H1 (cell line): ENCODE measurements around the gene ZBTB47. TPM values are rescaled to one million over a fixed set of nuclear protein-coding genes. Genes with fewer than 3 reads are reported as not detected.

Source experiments
- CTCF ChIA-PET: fragments of 300-600 bp; sonication (Branson Sonifier 250); formaldehyde crosslinking; loops from one replicate; lab custom pipeline; 2021; ENCODE audit not compliant: partially characterized antibody; lab: Charles Lee
- POLR2A ChIA-PET: fragments of 300-600 bp; sonication (Branson Sonifier 250); formaldehyde crosslinking; loops from one replicate; lab custom pipeline; 2021; ENCODE audit warnings: inconsistent platforms; ENCODE audit not compliant: partially characterized antibody; lab: Charles Lee
- DNase-seq, 2 experiments: peaks; one replicate each; pipeline versions ENCODE4 v3.0.0 to v3.0.0-alpha.2; 2010 to 2022; ENCODE audit warnings: low spot score in 2 of 2, low read depth in 1 of 2, mixed read lengths in 1 of 2
- FAIRE-seq: peaks from 2 replicates; lab custom pipeline; 2011; peaks lifted over from hg19 to GRCh38; lab: Jason Lieb, UNC
- H2AFZ ChIP-seq: 2 replicates; pipeline ENCODE4 v1.8.1; 2012; ENCODE audit warnings: low read length, inconsistent platforms
- H2AK5ac ChIP-seq: 2 replicates; pipeline ENCODE4 v1.6.1; 2013; ENCODE audit warnings: low read depth, low read length
- H2BK120ac ChIP-seq: replicated peaks from 2 replicates; pipeline ENCODE3; 2013; ENCODE audit warnings: low read depth, low read length, inconsistent platforms
- H2BK12ac ChIP-seq: 2 replicates; pipeline ENCODE4 v1.6.1; 2013; ENCODE audit warnings: low read depth, low read length
- H2BK15ac ChIP-seq: 2 replicates; pipeline ENCODE4 v1.6.1; 2013; ENCODE audit warnings: low read length
- H2BK20ac ChIP-seq: 2 replicates; pipeline ENCODE4 v1.6.1; 2013; ENCODE audit warnings: low read length
- H2BK5ac ChIP-seq: 2 replicates; pipeline ENCODE4 v1.6.1; 2013; ENCODE audit warnings: low read depth, low read length
- H3K14ac ChIP-seq: 2 replicates; pipeline ENCODE4 v1.6.1; 2013; ENCODE audit warnings: inconsistent platforms; ENCODE audit not compliant: insufficient read length
- H3K18ac ChIP-seq: 2 replicates; pipeline ENCODE4 v1.6.1; 2013; ENCODE audit warnings: low read length; ENCODE audit errors: extremely low read depth
- H3K23ac ChIP-seq: 2 replicates; pipeline ENCODE4 v1.6.1; 2013; ENCODE audit warnings: inconsistent platforms; ENCODE audit not compliant: insufficient read length
- H3K23me2 ChIP-seq: 2 replicates; pipeline ENCODE4 v1.6.1; 2013; ENCODE audit warnings: low read depth, low read length
- H3K27ac ChIP-seq: 2 replicates; pipeline ENCODE4 v1.6.1; 2011; ENCODE audit warnings: low read depth, low read length, inconsistent platforms
- H3K27me3 ChIP-seq, 4 experiments: replicated peaks in 1 of 4; 1 replicate in 1 of 4; 2 replicates in 3 of 4; pipeline versions ENCODE4 v1.6.1 to v1.8.1; 2011 to 2013; ENCODE audit warnings: low read length in 3 of 4, mild to moderate bottlenecking in 3 of 4, inconsistent platforms in 2 of 4, mixed read lengths in 2 of 4, moderate library complexity in 1 of 4; ENCODE audit not compliant: control insufficient read depth in 3 of 4, insufficient read depth in 3 of 4; ENCODE audit errors: extremely low read depth in 1 of 4
- H3K36me3 ChIP-seq, 4 experiments: 2 replicates each; pipeline versions ENCODE4 v1.6.1 to v1.8.1; 2011 to 2013; ENCODE audit warnings: mild to moderate bottlenecking in 4 of 4, low read length in 3 of 4, moderate library complexity in 2 of 4, control low read depth in 1 of 4, inconsistent platforms in 1 of 4; ENCODE audit not compliant: insufficient read depth in 4 of 4, control insufficient read depth in 2 of 4
- H3K4ac ChIP-seq: replicated peaks from 2 replicates; pipeline ENCODE3; 2013; ENCODE audit warnings: low read length, low read depth, mixed read lengths, inconsistent platforms; ENCODE audit not compliant: insufficient read length
- H3K4me1 ChIP-seq, 4 experiments: replicated peaks in 1 of 4; 1 replicate in 1 of 4; 2 replicates in 3 of 4; pipeline versions ENCODE4 v1.6.1 to v1.8.1; 2011 to 2013; ENCODE audit warnings: low read length in 3 of 4, inconsistent platforms in 2 of 4, mixed read lengths in 1 of 4; ENCODE audit not compliant: insufficient read depth in 4 of 4, control insufficient read depth in 3 of 4
- H3K4me2 ChIP-seq, 2 experiments: 2 replicates each; pipeline versions ENCODE4 v1.6.1 to v1.8.1; 2011 to 2013; ENCODE audit warnings: low read depth in 2 of 2, low read length in 2 of 2, control low read depth in 1 of 2, inconsistent platforms in 1 of 2, mild to moderate bottlenecking in 1 of 2; ENCODE audit not compliant: insufficient read depth in 1 of 2
- H3K4me3 ChIP-seq, 4 experiments: fragments of 200-600, 300-600 bp in 1 of 4; sonication (generic), shearing (Covaris generic), sonication (Bioruptor Twin) in 1 of 4; 2 replicates each; pipeline versions ENCODE4 v1.5.1 to v1.8.1; 2011 to 2016; ENCODE audit warnings: low read length in 4 of 4, low read depth in 3 of 4, control low read depth in 2 of 4, inconsistent platforms in 2 of 4, mild to moderate bottlenecking in 2 of 4, mixed read lengths in 1 of 4, moderate library complexity in 1 of 4; ENCODE audit not compliant: insufficient read depth in 2 of 4; ENCODE audit errors: extremely low read depth in 1 of 4
- H3K56ac ChIP-seq: replicated peaks from 2 replicates; pipeline ENCODE3; 2013; ENCODE audit warnings: low read depth, mild to moderate bottlenecking, mixed read lengths, low read length, inconsistent platforms; ENCODE audit not compliant: insufficient read length
- H3K79me1 ChIP-seq: 2 replicates; pipeline ENCODE4 v1.6.1; 2013; ENCODE audit warnings: low read depth, low read length, control low read depth
- H3K79me2 ChIP-seq, 2 experiments: 2 replicates each; pipeline versions ENCODE4 v1.6.1 to v1.8.1; 2012 to 2013; ENCODE audit warnings: low read length in 2 of 2, mild to moderate bottlenecking in 2 of 2, inconsistent platforms in 1 of 2; ENCODE audit not compliant: insufficient read depth in 2 of 2, control insufficient read depth in 1 of 2
- H3K9ac ChIP-seq, 4 experiments: replicated peaks in 1 of 4; 1 replicate in 1 of 4; 2 replicates in 3 of 4; pipeline versions ENCODE4 v1.6.1 to v1.8.1; 2011 to 2013; ENCODE audit warnings: low read depth in 3 of 4, low read length in 3 of 4, control low read depth in 2 of 4, mild to moderate bottlenecking in 2 of 4, moderate library complexity in 2 of 4, inconsistent platforms in 1 of 4; ENCODE audit errors: extremely low read depth in 1 of 4
- H3K9me3 ChIP-seq, 2 experiments: 2 replicates each; pipeline versions ENCODE4 v1.6.1 to v1.8.1; 2012 to 2013; ENCODE audit warnings: mild to moderate bottlenecking in 2 of 2, moderate library complexity in 2 of 2, control low read depth in 1 of 2, inconsistent platforms in 1 of 2, low read depth in 1 of 2, low read length in 1 of 2, mixed read lengths in 1 of 2; ENCODE audit not compliant: insufficient read depth in 2 of 2
- H4K20me1 ChIP-seq, 2 experiments: replicated peaks in 1 of 2; 2 replicates each; pipeline versions ENCODE3 to v1.8.1; 2011 to 2013; ENCODE audit warnings: inconsistent platforms in 2 of 2, low read length in 2 of 2, mild to moderate bottlenecking in 1 of 2; ENCODE audit not compliant: insufficient read depth in 2 of 2, control insufficient read depth in 1 of 2
- H4K5ac ChIP-seq: 2 replicates; pipeline ENCODE4 v1.6.1; 2013; ENCODE audit warnings: low read length, low read depth, mixed read lengths, inconsistent platforms; ENCODE audit not compliant: insufficient read length
- H4K8ac ChIP-seq: 2 replicates; pipeline ENCODE4 v1.8.0; 2013; ENCODE audit warnings: mild to moderate bottlenecking, moderate library complexity, low read length, inconsistent platforms; ENCODE audit not compliant: insufficient read depth; ENCODE audit errors: extremely low read depth
- H4K91ac ChIP-seq: replicated peaks from 2 replicates; pipeline ENCODE3; 2013; ENCODE audit warnings: low read length, mixed read lengths, inconsistent platforms; ENCODE audit not compliant: insufficient read length
- JUND ChIP-seq: IDR thresholded peaks from 2 replicates; pipeline ENCODE4 v1.6.1; 2011; ENCODE audit warnings: mild to moderate bottlenecking, improper control_type of control experiment, low read length
- KDM4A ChIP-seq: IDR thresholded peaks from one replicate; pipeline ENCODE4 v1.7.1; 2012; ENCODE audit warnings: low read depth, mild to moderate bottlenecking, moderate library complexity, low read length, inconsistent platforms; ENCODE audit not compliant: severe bottlenecking
- KDM5A ChIP-seq: fragments of 200-600 bp; IDR thresholded peaks from 2 replicates; pipeline ENCODE4 v1.7.1; 2012; ENCODE audit warnings: mild to moderate bottlenecking, low read length, inconsistent platforms, mixed read lengths
- POU5F1 ChIP-seq: IDR thresholded peaks from 2 replicates; pipeline ENCODE4 v1.6.1; 2011; ENCODE audit warnings: low read depth, mild to moderate bottlenecking, low read length, moderate library complexity
- SIX5 ChIP-seq: IDR thresholded peaks from 2 replicates; pipeline ENCODE4 v1.6.1; 2011; ENCODE audit warnings: mild to moderate bottlenecking, low read depth, low read length
- SP2 ChIP-seq: IDR thresholded peaks from 2 replicates; pipeline ENCODE4 v1.6.1; 2012; ENCODE audit warnings: mild to moderate bottlenecking, low read length, inconsistent platforms
- WGBS, 2 experiments: shearing (Covaris generic) in 1 of 2; methylation state at CpG; one replicate each; pipeline versions ENCODE4 v1.1.6 to v1.1.7; 2013 to 2015; ENCODE audit warnings: low lambda C conversion rate in 2 of 2, mixed read lengths in 2 of 2, inconsistent platforms in 1 of 2, low coverage in 1 of 2, missing lambda C conversion rate in 1 of 2; ENCODE audit not compliant: insufficient replicate concordance in 2 of 2, insufficient coverage in 1 of 2, insufficient read length in 1 of 2; ENCODE audit errors: extremely low coverage in 1 of 2, missing lambda C conversion rate in 1 of 2; 5-methylcytosine and 5-hydroxymethylcytosine counted together
- polyA plus RNA-seq, 7 experiments: library from polyadenylated mRNA; depleted of rRNA in 3 of 7; stranded (reverse) in 5 of 7; unstranded in 2 of 7; fragments of >200 nt in 5 of 7; fragments of 200-250 nt in 2 of 7; gene quantifications; 1 replicate in 5 of 7; 2 replicates in 1 of 7; 4 replicates in 1 of 7; pipeline versions ENCODE4 v1.2.1 to v1.2.3, GENCODE V29; 2011 to 2013; ENCODE audit warnings: missing spikeins in 2 of 7, mixed read lengths in 2 of 7
- total RNA-seq: library from RNA; stranded (reverse); fragmentation: NEBNext Ultra II Directional; extraction: Animal tissue kit (Norgen Biotek cat#: 25700); gene quantifications from 2 replicates; pipeline ENCODE4 v1.2.1, GENCODE V29; 2021

Gene ZBTB47
- total and polyA plus RNA-seq, 2 of the 8 experiments (the other 6 are each of a cell fraction or from before 2014, with no cell fraction given), result 2.8 to 4.1 TPM

GRCh38 chr3:42693530-42693930 lies 40.0 kb downstream of the ZBTB47 start:
- WGBS, 2 experiments, result 91% methylated on average over 4 of the region's 4 CpGs; no CpG with 5 or more reads in 1 of the 2 experiments
- no peak for DNase-seq
- Histone ChIP-seq H3K9me3 (no peaks in the 10 kb centered on the region), H2AFZ (no peak overlapping the region), H2BK120ac (no peak overlapping the region), H2BK5ac (no peak overlapping the region), H3K56ac (no peak overlapping the region), H4K5ac (no peak overlapping the region), H2BK20ac (no peak overlapping the region), H3K4ac (no peak overlapping the region), H4K91ac (no peak overlapping the region), H3K4me3 (no peak overlapping the region), H2BK15ac (no peak overlapping the region), H4K20me1 (no peaks in the 10 kb centered on the region), H3K9ac (no peak overlapping the region), H3K27me3 (0 out of 7 replicates have a peak, but pooled peaks cover 0 to 2% (median 0%) of the 10 kb centered on the region in 4 experiments), H3K79me2 (no peaks in the 10 kb centered on the region), H3K27ac (no peak overlapping the region), H3K79me1 (no peaks in the 10 kb centered on the region), H3K23me2 (no peaks in the 10 kb centered on the region), H3K14ac (no peak overlapping the region), H3K23ac (no peak overlapping the region), H2AK5ac (no peak overlapping the region), H3K36me3 (no peaks in the 10 kb centered on the region), H2BK12ac (no peak overlapping the region), H3K4me2 (no peak overlapping the region), H3K4me1 (peaks cover 0 to 8% (median 4%) of the 10 kb centered on the region in 4 experiments; a peak in 4 of 7 replicates), H3K18ac (no peak overlapping the region), H4K8ac (no peak overlapping the region; the same call in 1 of the 2 replicates)
- FAIRE-seq, result no peak
- POLR2A ChIA-PET, result no interaction called here
- TF ChIP-seq SIX5, result no peak
- no peak for TF ChIP-seq SP2
- TF ChIP-seq JUND, result no peak
- TF ChIP-seq KDM4A, result no peak
- TF ChIP-seq POU5F1, result no peak
- TF ChIP-seq KDM5A, result no peak
- CTCF ChIA-PET, result interaction anchor here (0.7 to 1.2 kb wide), 4 partner anchors 8 to 51 kb away, joined by 3 to 4 read pairs (median 4); partner anchors contain the start of gene KLHL40
